Ascending aorta (tissue), 2 donors: ENCODE results near the gene RPRD1A. TPM values are rescaled to one million over a fixed set of nuclear protein-coding genes. Genes with fewer than 3 reads are reported as not detected.
"Not testable (repeated sequence)": the region's sequence is repeated elsewhere in the genome, so short reads cannot be mapped to it uniquely, and the experiment has no call there.

Source experiments
- DNase-seq, 2 donors: peaks; one replicate each; pipeline ENCODE4 v3.0.0-alpha.2; 2019; ENCODE audit warnings: low spot score in 2 of 2
- H3K27ac ChIP-seq, 2 donors: fragments of 200-600 bp; sonication (generic); one replicate each; pipeline ENCODE4 v1.5.1; 2016 to 2017; ENCODE audit warnings: mild to moderate bottlenecking in 1 of 2
- H3K27me3 ChIP-seq: fragments of 200-600 bp; sonication (generic); one replicate; pipeline ENCODE4 v1.5.1; 2017
- H3K36me3 ChIP-seq, 2 donors: fragments of 200-600 bp; sonication (generic); one replicate each; pipeline ENCODE4 v1.5.1; 2016
- H3K4me1 ChIP-seq, 2 donors: fragments of 200-600 bp; sonication (generic); one replicate each; pipeline ENCODE4 v1.5.1; 2016 to 2017; ENCODE audit warnings: mild to moderate bottlenecking in 1 of 2
- H3K4me3 ChIP-seq, 2 donors: fragments of 200-600 bp; sonication (generic); one replicate each; pipeline ENCODE4 v1.5.1; 2016 to 2017; ENCODE audit warnings: mild to moderate bottlenecking in 1 of 2
- H3K9me3 ChIP-seq, 2 donors: fragments of 200-600 bp; sonication (generic); one replicate each; pipeline ENCODE4 v1.5.1; 2016
- CTCF ChIP-seq, 3 experiments: fragments of 200-600 bp in 2 of 3; fragments of 450-650 bp in 1 of 3; sonication (generic) in 2 of 3; IDR thresholded peaks; one replicate each; pipeline ENCODE4 v1.5.1; 2016 to 2019; ENCODE audit warnings: antibody characterized with exemption in 3 of 3, mild to moderate bottlenecking in 1 of 3, moderate library complexity in 1 of 3
- intact Hi-C: fragments of 100-400 bp; cut with DNase I; formaldehyde crosslinking; loops from one replicate; pipeline ENCODE4 v1.15.1; 2023
- total RNA-seq: library from RNA; depleted of rRNA; stranded (reverse); fragments of >200 nt; gene quantifications from one replicate; pipeline ENCODE4 v1.1.0, GENCODE V29; 2016

The RPRD1A gene, protein sequence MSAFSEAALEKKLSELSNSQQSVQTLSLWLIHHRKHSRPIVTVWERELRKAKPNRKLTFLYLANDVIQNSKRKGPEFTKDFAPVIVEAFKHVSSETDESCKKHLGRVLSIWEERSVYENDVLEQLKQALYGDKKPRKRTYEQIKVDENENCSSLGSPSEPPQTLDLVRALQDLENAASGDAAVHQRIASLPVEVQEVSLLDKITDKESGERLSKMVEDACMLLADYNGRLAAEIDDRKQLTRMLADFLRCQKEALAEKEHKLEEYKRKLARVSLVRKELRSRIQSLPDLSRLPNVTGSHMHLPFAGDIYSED
- total RNA-seq, result 16.4 TPM

DNA sequence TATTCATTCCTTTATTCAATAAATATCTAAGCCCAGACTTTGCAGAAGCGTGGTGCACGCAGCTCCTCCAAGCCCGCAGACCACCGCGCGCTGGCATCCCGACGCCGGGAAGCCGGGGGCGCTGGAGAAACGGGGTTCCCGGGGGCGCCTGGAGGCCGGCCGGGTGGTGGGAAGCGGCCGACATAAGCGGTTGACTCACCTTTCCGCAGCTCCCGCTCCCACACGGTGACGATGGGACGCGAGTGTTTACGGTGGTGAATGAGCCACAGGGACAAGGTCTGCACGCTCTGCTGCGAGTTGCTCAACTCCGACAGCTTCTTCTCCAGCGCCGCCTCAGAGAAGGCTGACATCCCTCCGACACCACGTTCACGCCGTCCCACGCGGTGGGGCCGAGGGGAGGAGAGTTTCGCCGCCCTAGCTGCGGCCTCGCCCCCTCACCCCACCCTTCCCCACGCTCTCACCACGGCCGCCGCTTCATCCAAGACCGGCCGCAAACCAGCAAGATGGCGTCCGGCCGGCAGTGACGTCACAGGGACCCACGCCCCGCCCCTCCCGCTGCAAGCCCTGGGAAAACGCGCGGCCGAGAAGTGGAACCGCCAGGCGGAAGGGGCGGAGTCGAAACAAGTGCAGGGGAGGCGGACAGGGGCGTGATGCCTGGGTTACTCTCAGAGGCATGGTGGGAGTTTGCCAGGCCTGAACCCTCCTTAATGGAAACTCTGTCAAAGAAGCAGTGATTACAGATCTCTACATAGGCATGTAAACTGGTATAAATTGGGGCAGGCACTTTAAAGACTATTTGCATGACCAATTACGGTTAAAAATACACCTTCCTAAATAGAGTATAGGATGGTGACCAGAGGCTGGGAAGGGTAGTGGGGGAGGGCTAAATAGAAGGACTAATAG lies at the start of gene RPRD1A:
TSS of gene RPRD1A (minus strand) at position 505 of the 903 bp plus-strand sequence. CDS start at position 350, 155 bp downstream.
- Histone ChIP-seq H3K27ac (peak within 1 kb of the TSS; percentile 88 to 92), H3K27me3 (no peaks in the 10 kb centered on the region), H3K36me3 (no peaks in the 10 kb centered on the region), H3K9me3 (no peaks in the 10 kb centered on the region), H3K4me3 (peak within 1 kb of the TSS; percentile 79 to 98), H3K4me1 (peaks cover 6 to 10% of the 10 kb centered on the region in 2 donors)
- DNase-seq, result peak; percentile 83 to 98
- intact Hi-C loops, result loop anchor here (1.0 to 5.0 kb wide), 3 partner anchors 61 to 725 kb away; partner anchors contain the start of genes ELP2, RMP24, SLC39A6 and ZNF24
- TF ChIP-seq CTCF (IDR thresholded peaks at IDR 0.05), result no peak

- H3K4me1 ChIP-seq, H3K9me3 ChIP-seq, H3K27ac ChIP-seq, H3K4me3 ChIP-seq, intact Hi-C loops, DNase-seq, H3K27me3 ChIP-seq: not testable (repeated sequence)
- peaks cover 31 to 68% of the 10 kb centered on the region in 2 donors for H3K36me3 ChIP-seq
Measured at GRCh38 chr18:36116771-36117170, 49.4 kb upstream of the RPRD1A start.

DNA sequence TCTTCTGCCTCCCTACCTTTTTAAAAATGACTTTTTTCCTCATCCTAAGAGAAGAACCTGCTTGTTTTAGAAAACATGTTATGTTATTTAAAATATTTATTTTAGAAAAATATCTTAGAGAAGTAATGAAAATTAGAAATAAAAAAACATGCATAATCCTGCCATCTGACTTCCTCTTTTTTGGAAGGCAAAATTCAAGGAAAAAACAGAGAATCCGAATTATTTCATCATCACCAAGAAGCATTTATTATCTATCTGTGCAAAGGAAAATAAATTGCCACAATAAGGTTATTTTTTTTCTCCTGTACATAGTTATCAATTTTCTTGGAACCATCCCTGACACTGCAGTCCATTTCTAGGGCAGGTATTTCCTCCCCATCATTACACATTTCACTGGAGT lies 47.4 kb upstream of the RPRD1A start:
- Histone ChIP-seq H3K4me3 (no peak overlapping the region), H3K4me1 (no peaks in the 10 kb centered on the region), H3K27me3 (no peaks in the 10 kb centered on the region), H3K9me3 (no peaks in the 10 kb centered on the region), H3K36me3 (peaks cover 36 to 71% of the 10 kb centered on the region in 2 donors), H3K27ac (no peak overlapping the region)
- no peak for DNase-seq
- TF ChIP-seq CTCF (IDR thresholded peaks at IDR 0.05), result no peak
- intact Hi-C loops, result no loop called here

DNA sequence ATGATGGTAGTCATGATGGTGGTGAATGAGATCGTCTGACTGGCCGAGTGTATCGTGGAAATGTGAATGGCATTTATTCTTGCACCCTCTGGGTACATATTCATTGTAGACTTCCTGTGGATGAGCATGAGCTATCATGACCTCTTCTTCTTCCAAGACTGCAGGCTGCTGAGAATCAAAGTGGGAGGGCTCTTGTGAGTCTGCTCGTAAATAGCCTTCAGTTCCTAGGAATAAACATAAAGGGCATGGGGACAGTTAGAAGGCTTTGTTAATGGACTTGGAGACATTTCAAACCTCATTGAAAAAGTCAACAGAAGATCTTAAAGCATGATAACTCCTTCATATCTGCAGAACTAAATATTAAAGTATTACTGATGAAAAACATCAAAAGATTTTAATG lies 46.9 kb upstream of the RPRD1A start:
- intact Hi-C loops, result no loop called here
- peaks cover 36 to 69% of the 10 kb centered on the region in 2 donors for H3K36me3 ChIP-seq

DNA sequence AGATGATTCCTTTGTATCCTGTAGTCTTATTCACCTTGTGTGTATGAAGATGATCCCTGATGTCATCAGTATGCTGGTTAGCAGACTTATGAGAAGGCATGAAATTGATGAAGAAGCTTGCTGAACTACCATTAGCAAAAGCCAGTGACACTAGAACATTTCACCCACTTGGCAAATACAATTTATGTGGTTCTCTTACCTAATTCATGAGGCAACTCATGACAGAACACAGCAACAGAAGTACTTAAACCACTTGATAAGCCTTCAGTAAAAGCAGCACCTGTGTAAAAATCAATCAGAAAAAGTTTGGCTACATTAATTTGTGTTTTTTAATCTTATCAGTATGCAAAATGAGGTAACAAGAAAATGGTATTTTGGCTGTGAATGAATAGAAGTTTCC lies 44.9 kb upstream of the RPRD1A start:
- no peaks in the 10 kb centered on the region for H3K9me3 ChIP-seq
- no peak overlapping the region for H3K27ac ChIP-seq
- no peaks in the 10 kb centered on the region for H3K27me3 ChIP-seq
- H3K36me3 ChIP-seq, result peaks cover 36 to 70% of the 10 kb centered on the region in 2 donors
- H3K4me1 ChIP-seq, result no peaks in the 10 kb centered on the region
- TF ChIP-seq CTCF (IDR thresholded peaks at IDR 0.05), result no peak
- no peak for DNase-seq
- no peak overlapping the region for H3K4me3 ChIP-seq
- intact Hi-C loops, result no loop called here

More for the DNA sequence above, 46.9 kb upstream of the RPRD1A start:
- Histone ChIP-seq H3K27me3 (no peaks in the 10 kb centered on the region), H3K27ac (no peak overlapping the region), H3K9me3 (no peaks in the 10 kb centered on the region), H3K4me3 (no peak overlapping the region), H3K4me1 (no peaks in the 10 kb centered on the region)
- TF ChIP-seq CTCF (IDR thresholded peaks at IDR 0.05), result no peak
- DNase-seq, result no peak

DNA sequence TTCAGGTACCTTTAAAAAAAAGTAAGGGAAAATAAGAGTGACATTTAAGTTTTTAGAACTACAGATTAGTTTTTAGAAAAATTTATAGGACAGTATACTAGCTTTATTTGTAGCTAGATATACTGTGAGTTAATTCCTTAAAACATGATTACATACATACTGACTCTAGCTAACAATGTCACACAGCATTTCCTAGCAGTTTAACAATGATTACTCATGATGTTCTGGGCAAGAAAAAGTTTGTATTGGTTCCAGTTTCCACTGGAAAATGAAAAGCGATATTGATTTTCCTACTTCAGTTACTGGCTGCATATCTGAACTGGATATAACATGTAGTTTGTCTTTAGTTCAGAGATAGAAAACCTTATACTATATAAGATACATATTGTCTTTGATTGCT lies 42.4 kb upstream of the RPRD1A start:
- intact Hi-C loops, result no loop called here
- Histone ChIP-seq H3K4me1 (no peaks in the 10 kb centered on the region), H3K9me3 (no peaks in the 10 kb centered on the region), H3K4me3 (no peak overlapping the region), H3K27ac (no peak overlapping the region), H3K27me3 (no peaks in the 10 kb centered on the region), H3K36me3 (peaks cover 29 to 54% of the 10 kb centered on the region in 2 donors)
- TF ChIP-seq CTCF (IDR thresholded peaks at IDR 0.05), result no peak
- DNase-seq, result no peak
